Left ventricle myocardium superior (tissue), 1 donor: ENCODE results near the gene PBRM1. TPM values are rescaled to one million over a fixed set of nuclear protein-coding genes. Genes with fewer than 3 reads are reported as not detected.
A peak's percentile ranks its signal among the peaks of the same experiment; 100 is the strongest.

Experiments used
- ATAC-seq: fragments of 200-7000 bp; cut with Tn5 transposase; one replicate; pipeline ENCODE4 v1.9.1; 2020; ENCODE audit warnings: mild to moderate bottlenecking, moderate library complexity
- DNase-seq: peaks from one replicate; pipeline ENCODE4 v3.0.0-alpha.2; 2020
- intact Hi-C: fragments of 100-400 bp; cut with micrococcal nuclease; formaldehyde crosslinking; loops from one replicate; pipeline ENCODE4 v1.11.0; 2022
- total RNA-seq: library from RNA; stranded (reverse); fragmentation: NEBNext Ultra II Directional; extraction: Animal tissue kit (Norgen Biotek cat#: 25700); gene quantifications from one replicate; pipeline ENCODE4 v1.2.1, GENCODE V29; 2021
- donor health status: DM: no; HTN: yes; CAD: no; lungs with severe emphysema.

PBRM1 gene
- total RNA-seq, 1 donor from 2014 or later, result 55.0 TPM

GRCh38 chr3:52502808-52503350 is 182.8 kb downstream of the PBRM1 start:
- intact Hi-C loops, result no loop called here
- DNase-seq (no peak), ATAC-seq (no peak)

- DNase-seq, result no peak
- intact Hi-C loops, result no loop called here
- no peak for ATAC-seq
Measured at GRCh38 chr3:52502001-52502400, 183.7 kb downstream of the PBRM1 start.

GRCh38 chr3:52501046-52501445 is 184.7 kb downstream of the PBRM1 start:
- ATAC-seq, result no peak
- intact Hi-C loops, result no loop called here
- no peak for DNase-seq

GRCh38 chr3:52498137-52499054 is 187.3 kb downstream of the PBRM1 start:
- ATAC-seq, result peak; percentile 53
- intact Hi-C loops, result no loop called here
- DNase-seq, result peak; percentile 62

- intact Hi-C loops, result no loop called here
- DNase-seq (no peak), ATAC-seq (peak; percentile 16)
Measured at GRCh38 chr3:52495777-52496602, 189.7 kb downstream of the PBRM1 start.

Other genes with a start within 250 kb of the PBRM1 start
- 9.1 TPM for gene SEMA3G, start 240.8 kb downstream of the PBRM1 start, total RNA-seq
- gene TNNC1, start 231.9 kb downstream of the PBRM1 start, total RNA-seq, result 8,945 TPM
- gene NISCH, start 230.3 kb downstream of the PBRM1 start, total RNA-seq, result 48.3 TPM
- gene STAB1, start 190.6 kb downstream of the PBRM1 start, total RNA-seq, result 69.7 TPM
- gene NT5DC2, start 152.1 kb downstream of the PBRM1 start, total RNA-seq, result 68.3 TPM
- gene UQCC5, start 149.3 kb downstream of the PBRM1 start, total RNA-seq, result 58.7 TPM
- 27.8 TPM for gene GNL3, start 119 bp upstream of the PBRM1 start, total RNA-seq
- 27.4 TPM for gene GLT8D1, start 19.9 kb upstream of the PBRM1 start, total RNA-seq
- gene SPCS1, start 20.2 kb upstream of the PBRM1 start, total RNA-seq, result 84.1 TPM
- gene NEK4, start 85.0 kb upstream of the PBRM1 start, total RNA-seq, result 21.3 TPM
- not detected for gene ITIH1, start 91.7 kb upstream of the PBRM1 start, total RNA-seq
- gene ITIH3, start 108.9 kb upstream of the PBRM1 start, total RNA-seq, result not detected
- 4.1 TPM for gene ITIH4, start 144.8 kb upstream of the PBRM1 start, total RNA-seq
- gene MUSTN1, start 149.1 kb upstream of the PBRM1 start, total RNA-seq, result 10.9 TPM
- 9.0 TPM for gene STIMATE, start 211.6 kb upstream of the PBRM1 start, total RNA-seq